Prostate gland (tissue), 2 donors: ENCODE measurements around the gene RAI1. TPM values are rescaled to one million over a fixed set of nuclear protein-coding genes. Genes with fewer than 3 reads are reported as not detected.

Source experiments
- DNase-seq: peaks from one replicate; pipeline ENCODE4 v3.0.0-alpha.2; 2019; ENCODE audit warnings: low spot score
- H3K27ac ChIP-seq, 2 donors: fragments of 200-600 bp; sonication (generic); 2 replicates each; pipeline ENCODE4 v1.5.1; 2017 to 2019
- H3K27me3 ChIP-seq: fragments of 200-600 bp; sonication (generic); replicated peaks from 2 replicates; pipeline ENCODE4 v1.5.1; 2019; ENCODE audit not compliant: insufficient read depth
- H3K36me3 ChIP-seq, 2 donors: fragments of 200-600 bp; sonication (generic); 1 replicate in 1 of 2; 2 replicates in 1 of 2; pipeline versions ENCODE4 v1.5.1 to v1.8.1; 2017 to 2019
- H3K4me1 ChIP-seq: fragments of 200-600 bp; sonication (generic); replicated peaks from 2 replicates; pipeline ENCODE4 v1.5.1; 2019
- H3K4me3 ChIP-seq, 2 donors: fragments of 200-600 bp; sonication (generic); 2 replicates each; pipeline ENCODE4 v1.5.1; 2017 to 2019
- H3K9me3 ChIP-seq: fragments of 200-600 bp; sonication (generic); 2 replicates; pipeline ENCODE4 v1.5.1; 2017
- CTCF ChIP-seq, 4 experiments: fragments of 200-600 bp in 2 of 4; fragments of 450-650 bp in 2 of 4; sonication (generic) in 2 of 4; IDR thresholded peaks; 1 replicate in 3 of 4; 2 replicates in 1 of 4; pipeline ENCODE4 v1.5.1; 2016 to 2019; ENCODE audit warnings: antibody characterized with exemption in 4 of 4, mild to moderate bottlenecking in 2 of 4, moderate library complexity in 2 of 4
- POLR2A ChIP-seq: fragments of 450-650 bp; IDR thresholded peaks from one replicate; pipeline ENCODE4 v1.6.1; 2016; ENCODE audit warnings: antibody characterized with exemption, mild to moderate bottlenecking
- POLR2AphosphoS5 ChIP-seq: sonication (generic); formaldehyde crosslinking; IDR thresholded peaks from one replicate; pipeline ENCODE4 v1.6.1; 2017; ENCODE audit warnings: antibody characterized with exemption
- WGBS: methylation state at CpG from one replicate; pipeline ENCODE4 v1.1.5; 2018; 5-methylcytosine and 5-hydroxymethylcytosine counted together
- intact Hi-C: fragments of 100-400 bp; cut with DNase I; formaldehyde crosslinking; loops from one replicate; pipeline ENCODE4 v1.14.2; 2022
- total RNA-seq, 2 donors: library from RNA; depleted of rRNA; stranded (reverse); fragments of >200 nt; gene quantifications; one replicate each; pipeline ENCODE4 v1.1.0, GENCODE V29; 2016

RAI1 gene
- total RNA-seq, 2 donors from 2014 or later: 69.2 to 71.0 TPM

- no peak for DNase-seq
- 94% methylated on average over 6 of the region's 6 CpGs for WGBS
- intact Hi-C loops: no loop called here
- peak overlapping the region in 1 of 2 donors; percentile 30 for H3K27ac ChIP-seq
- H3K4me3 ChIP-seq: no peak overlapping the region
- peaks cover 0 to under 1% of the 10 kb centered on the region in 2 donors for H3K36me3 ChIP-seq
- TF ChIP-seq POLR2AphosphoS5 (no peak), POLR2A (no peak), CTCF (IDR thresholded peaks at IDR 0.05) (no peak)
- H3K4me1 ChIP-seq: peaks cover 31% of the 10 kb centered on the region
- no peaks in the 10 kb centered on the region for H3K27me3 ChIP-seq
- H3K9me3 ChIP-seq: no peaks in the 10 kb centered on the region
Measured at GRCh38 chr17:17789410-17789809, 108.2 kb downstream of the RAI1 start.

- no peak for DNase-seq
- H3K9me3 ChIP-seq: no peaks in the 10 kb centered on the region
- WGBS: 51% methylated on average over 12 of the region's 12 CpGs
- H3K27ac ChIP-seq: peak overlapping the region; percentile 16 to 30
- intact Hi-C loops: no loop called here
- H3K27me3 ChIP-seq: no peaks in the 10 kb centered on the region
- H3K4me3 ChIP-seq: no peak overlapping the region
- peaks cover 27% of the 10 kb centered on the region for H3K4me1 ChIP-seq
- peaks cover 0 to 7% of the 10 kb centered on the region in 2 donors for H3K36me3 ChIP-seq
- TF ChIP-seq CTCF (IDR thresholded peaks at IDR 0.05): no peak
- TF ChIP-seq POLR2A: no peak
- no peak for TF ChIP-seq POLR2AphosphoS5
Measured at GRCh38 chr17:17789828-17790636, 108.8 kb downstream of the RAI1 start.

- H3K27me3 ChIP-seq: no peaks in the 10 kb centered on the region
- peak overlapping the region in 1 of 2 donors; percentile 30 for H3K27ac ChIP-seq
- DNase-seq: no peak
- peak; percentile 8 for TF ChIP-seq POLR2AphosphoS5
- TF ChIP-seq POLR2A: no peak
- no peak for TF ChIP-seq CTCF (IDR thresholded peaks at IDR 0.05)
- H3K36me3 ChIP-seq: peaks cover 5 to 7% of the 10 kb centered on the region in 2 donors
- intact Hi-C loops: no loop called here
- no peak overlapping the region for H3K4me3 ChIP-seq
- WGBS: 59% methylated on average over 26 of the region's 26 CpGs
- peaks cover 20% of the 10 kb centered on the region for H3K4me1 ChIP-seq
- H3K9me3 ChIP-seq: no peaks in the 10 kb centered on the region
Measured at GRCh38 chr17:17790637-17791464, 109.6 kb downstream of the RAI1 start.

- peaks cover 12% of the 10 kb centered on the region for H3K4me1 ChIP-seq
- 54% methylated on average over 18 of the region's 18 CpGs for WGBS
- H3K27ac ChIP-seq: peak overlapping the region in 1 of 2 donors; percentile 14
- no peaks in the 10 kb centered on the region for H3K27me3 ChIP-seq
- TF ChIP-seq POLR2A: no peak
- TF ChIP-seq CTCF (IDR thresholded peaks at IDR 0.05): no peak
- no peak for DNase-seq
- H3K9me3 ChIP-seq: no peaks in the 10 kb centered on the region
- intact Hi-C loops: no loop called here
- peaks cover 7% of the 10 kb centered on the region in 2 donors for H3K36me3 ChIP-seq
- no peak overlapping the region for H3K4me3 ChIP-seq
Measured at GRCh38 chr17:17792037-17792550, 110.8 kb downstream of the RAI1 start.
